ACHN (cell line): ENCODE measurements around the gene CTTNBP2.
A peak's percentile ranks its signal among the peaks of the same experiment; 100 is the strongest.

Experiments
- DNase-seq: peaks from one replicate; pipeline ENCODE4 v3.0.0-alpha.2; 2015
- in situ Hi-C: cut with HindIII; loops from 2 replicates; pipeline ENCODE4 v1.10.0; 2017; ENCODE audit warnings: low sequenced_read_pairs, low pct_ligation_motif_present, low pct_unique_long_range_greater_than_20kb

CTTNBP2 gene

GRCh38 chr7:117800406-117800805 lies 72.8 kb downstream of the CTTNBP2 start:
- DNase-seq = no peak
- in situ Hi-C loops = no loop called here

- no peak for DNase-seq
- in situ Hi-C loops = no loop called here
These were observed 76.4 kb downstream of the CTTNBP2 start for GRCh38 chr7:117796889-117797288.

DNA sequence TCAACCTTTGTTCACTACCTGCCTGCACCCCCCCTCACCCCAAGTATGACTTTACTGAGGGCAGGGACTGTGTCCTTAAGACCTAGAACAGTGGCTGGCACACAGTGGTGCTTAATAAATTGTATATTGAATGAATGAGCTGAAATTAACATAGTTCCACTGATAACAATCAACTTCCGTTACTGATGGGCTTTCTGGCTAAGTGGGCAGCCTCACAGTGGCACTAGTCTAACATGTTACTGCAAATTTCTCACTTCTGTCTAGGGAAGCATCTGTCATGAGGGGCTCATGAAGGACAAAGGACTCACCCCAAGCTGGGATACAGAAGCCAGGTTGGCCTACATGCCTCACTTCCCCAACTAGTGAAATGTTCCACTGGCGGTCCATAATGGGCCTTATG lies 79.3 kb downstream of the CTTNBP2 start:
- no peak for DNase-seq
- in situ Hi-C loops = no loop called here

- no peak for DNase-seq
- in situ Hi-C loops = no loop called here
These were observed 79.7 kb downstream of the CTTNBP2 start for GRCh38 chr7:117793521-117793920.

- in situ Hi-C loops = no loop called here
- DNase-seq = no peak
These were observed 81.1 kb downstream of the CTTNBP2 start for GRCh38 chr7:117791877-117792780.

DNA sequence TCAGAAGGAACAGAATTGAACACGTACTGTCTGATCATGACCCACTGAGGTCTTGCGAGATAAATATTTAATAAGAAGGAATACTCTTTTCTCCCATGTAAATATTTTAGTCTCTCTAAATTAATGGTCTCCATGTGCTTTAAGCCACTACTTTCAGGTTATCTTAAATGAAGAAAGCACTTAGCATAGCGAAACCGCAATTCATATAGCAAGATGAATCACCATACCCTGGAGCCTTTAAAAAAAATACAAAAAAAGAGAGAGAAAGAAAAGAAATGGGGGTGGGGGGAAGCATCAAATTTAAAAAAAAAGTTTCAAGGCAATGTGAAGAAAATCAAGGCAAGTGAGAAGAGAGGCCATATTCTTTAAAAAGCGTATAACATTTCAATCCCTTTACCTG lies 82.5 kb downstream of the CTTNBP2 start:
- in situ Hi-C loops = no loop called here
- DNase-seq = no peak

DNA sequence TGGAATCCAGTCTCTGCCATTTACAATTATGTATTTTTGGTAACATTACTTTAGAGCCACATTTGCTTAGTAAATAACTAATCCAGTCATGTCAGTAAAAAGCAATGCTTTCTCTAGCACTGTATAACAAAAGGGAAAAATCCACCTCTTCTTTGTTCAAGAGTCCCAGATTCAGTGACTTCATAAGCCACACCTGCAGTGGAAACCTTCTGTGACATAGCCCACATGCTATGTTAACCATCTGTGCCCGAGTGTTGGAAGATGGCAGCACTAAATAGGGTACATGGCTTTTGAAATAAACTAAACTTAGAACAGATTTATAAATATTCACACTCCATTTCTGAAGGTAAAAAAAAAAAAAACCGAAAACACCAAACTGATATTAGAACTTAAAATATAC lies 83.0 kb downstream of the CTTNBP2 start:
- in situ Hi-C loops = no loop called here
- DNase-seq = no peak

- DNase-seq = no peak
- in situ Hi-C loops = no loop called here
These were observed 87.8 kb downstream of the CTTNBP2 start for GRCh38 chr7:117785431-117785830.

GRCh38 chr7:117784315-117784714 lies 88.9 kb downstream of the CTTNBP2 start:
- in situ Hi-C loops = no loop called here
- no peak for DNase-seq

GRCh38 chr7:117782761-117783160 lies 90.5 kb downstream of the CTTNBP2 start:
- in situ Hi-C loops = no loop called here
- DNase-seq = no peak

GRCh38 chr7:117781707-117782106 lies 91.5 kb downstream of the CTTNBP2 start:
- DNase-seq = peak; percentile 13
- in situ Hi-C loops = no loop called here

DNA sequence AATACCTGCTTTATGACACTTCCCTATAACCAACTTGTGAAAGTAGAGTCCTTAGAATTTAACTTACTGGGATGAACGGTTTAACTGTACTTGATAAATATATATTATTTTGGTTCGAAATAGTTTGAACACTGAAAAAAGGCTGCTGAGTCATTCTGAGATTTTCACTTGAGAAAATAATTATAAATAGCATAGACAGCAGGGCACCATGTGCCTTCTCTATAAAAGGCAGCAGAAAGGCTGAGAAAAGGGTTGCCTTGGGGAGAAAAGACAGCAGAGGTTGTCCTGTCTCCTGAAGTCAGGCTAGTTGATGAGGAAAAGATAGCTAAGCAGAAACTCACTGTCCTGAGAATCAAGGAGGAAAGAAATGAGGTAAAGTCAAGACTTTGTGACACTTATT lies 92.4 kb downstream of the CTTNBP2 start:
- in situ Hi-C loops = no loop called here
- no peak for DNase-seq

DNA sequence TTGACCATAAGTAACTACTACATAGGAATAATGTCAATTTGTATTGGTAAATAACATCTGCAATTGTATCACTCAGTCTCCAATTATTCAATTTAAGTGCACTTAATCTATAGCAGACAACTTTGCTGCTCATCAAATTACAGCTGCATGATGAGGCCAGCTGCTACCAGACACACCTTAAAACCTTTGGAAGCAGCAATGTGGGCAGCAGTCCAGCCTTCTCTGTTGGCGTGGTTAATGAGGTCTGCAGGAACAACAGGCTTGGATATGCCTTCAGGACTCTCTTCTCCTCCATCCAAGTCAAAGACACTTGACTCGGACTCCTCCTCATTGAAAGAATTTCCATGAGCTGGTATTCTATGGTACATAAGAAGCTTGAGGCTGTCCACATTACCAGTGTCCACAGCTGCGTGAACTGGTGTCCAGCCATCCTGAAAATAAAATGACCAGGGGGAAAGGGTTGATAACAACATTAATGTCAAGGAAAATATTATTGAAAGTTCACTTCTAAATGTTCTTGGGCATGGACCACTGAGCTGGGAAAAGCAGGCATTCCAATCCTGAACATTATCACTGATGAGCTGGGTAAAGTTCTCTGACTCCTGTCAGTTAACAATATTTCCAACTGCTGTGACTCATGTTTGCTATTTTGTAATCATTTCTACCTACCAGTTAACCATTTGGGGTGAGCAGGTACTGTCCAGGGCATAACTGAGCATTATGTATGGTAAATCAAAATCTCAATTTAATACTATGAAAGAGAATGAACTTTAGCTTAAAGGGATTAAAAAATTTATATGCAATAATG lies 95.7 kb downstream of the CTTNBP2 start:
- DNase-seq = peak; percentile 10
- in situ Hi-C loops = no loop called here

DNA sequence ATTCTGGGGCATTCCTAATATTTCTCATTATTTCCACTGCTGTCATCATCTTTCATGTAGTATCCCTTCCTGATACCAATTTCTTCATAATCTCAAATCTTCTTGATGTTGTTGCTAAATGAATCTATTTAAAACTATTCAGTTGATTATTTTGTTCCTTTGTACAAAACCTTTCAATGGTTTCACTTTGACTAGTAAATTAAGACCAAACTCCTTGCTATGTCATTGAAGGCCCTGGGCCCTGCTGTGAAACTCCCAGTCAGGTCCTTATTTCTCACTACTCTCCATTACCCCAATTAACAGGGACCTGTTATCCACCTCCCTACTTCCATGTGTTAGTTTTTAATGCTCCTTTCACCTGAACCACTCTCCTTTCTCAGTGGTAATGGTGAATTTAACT lies 97.0 kb downstream of the CTTNBP2 start:
- in situ Hi-C loops = no loop called here
- no peak for DNase-seq

- in situ Hi-C loops = no loop called here
- DNase-seq = no peak
These were observed 97.4 kb downstream of the CTTNBP2 start for GRCh38 chr7:117775801-117776200.

DNA sequence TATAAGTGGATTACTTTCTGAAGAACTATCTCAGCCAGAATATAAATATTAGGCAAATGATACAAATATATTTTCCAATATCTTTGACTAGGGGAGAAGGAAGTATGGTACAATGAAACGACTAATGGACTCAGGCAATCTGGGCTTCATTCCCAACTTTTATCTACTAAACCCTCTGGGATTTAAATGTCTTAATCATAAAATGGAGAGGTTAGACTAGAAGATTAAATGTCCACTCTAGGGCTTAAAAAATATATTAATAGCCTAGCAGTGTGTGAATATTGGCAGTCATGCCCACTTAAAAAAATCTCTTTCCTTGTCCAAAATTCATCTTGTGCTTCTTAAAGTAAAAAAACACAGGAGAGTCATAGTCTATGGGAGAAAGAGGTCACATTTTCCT lies 98.3 kb downstream of the CTTNBP2 start:
- no peak for DNase-seq
- in situ Hi-C loops = no loop called here

GRCh38 chr7:117772421-117772820 lies 100.8 kb downstream of the CTTNBP2 start:
- in situ Hi-C loops = no loop called here
- peak; percentile 8 for DNase-seq

- in situ Hi-C loops = no loop called here
- no peak for DNase-seq
These were observed 101.5 kb downstream of the CTTNBP2 start for GRCh38 chr7:117771756-117772155.

DNA sequence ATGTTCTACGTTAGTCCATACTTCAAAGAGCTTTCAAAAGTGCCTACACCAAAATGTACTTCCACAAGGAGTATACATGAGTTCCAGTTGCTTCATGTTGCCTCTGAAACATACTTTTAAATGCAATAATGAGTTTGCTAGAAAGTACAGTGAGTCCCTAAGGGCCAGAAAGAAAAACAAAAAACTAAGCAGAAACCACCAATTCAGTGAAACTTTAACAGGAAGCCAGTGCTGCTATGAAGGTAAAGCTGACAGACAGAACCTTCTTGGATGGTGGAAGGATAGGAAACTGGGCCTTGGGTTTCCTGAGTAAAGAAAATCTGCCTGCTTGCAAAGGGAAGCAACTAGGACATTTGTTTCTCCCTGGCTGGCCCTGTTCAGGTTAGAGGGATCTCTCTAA lies 104.2 kb downstream of the CTTNBP2 start:
- no peak for DNase-seq
- in situ Hi-C loops = no loop called here

GRCh38 chr7:117767951-117768350 lies 105.3 kb downstream of the CTTNBP2 start:
- DNase-seq = no peak
- in situ Hi-C loops = no loop called here
